IPS-15b (cell line): ENCODE measurements around the gene DNAJB2.
A peak's percentile ranks its signal among the peaks of the same experiment; 100 is the strongest.

ENCODE experiments used
- H3K27me3 ChIP-seq: one replicate; pipeline ENCODE4 v1.6.1; 2013; ENCODE audit warnings: low read length; ENCODE audit not compliant: control insufficient read depth, insufficient read depth
- H3K36me3 ChIP-seq: one replicate; pipeline ENCODE4 v1.6.1; 2013; ENCODE audit warnings: low read length; ENCODE audit not compliant: control insufficient read depth, insufficient read depth
- H3K4me1 ChIP-seq: one replicate; pipeline ENCODE4 v1.6.1; 2013; ENCODE audit warnings: mild to moderate bottlenecking, low read length; ENCODE audit not compliant: control insufficient read depth, insufficient read depth
- H3K4me3 ChIP-seq: one replicate; pipeline ENCODE4 v1.5.1; 2013; ENCODE audit warnings: low read depth, low read length
- H3K9ac ChIP-seq: one replicate; pipeline ENCODE4 v1.6.1; 2013; ENCODE audit warnings: low read depth, mild to moderate bottlenecking, low read length
- H3K9me3 ChIP-seq: one replicate; pipeline ENCODE4 v1.6.1; 2013; ENCODE audit warnings: mild to moderate bottlenecking, low read length; ENCODE audit not compliant: control insufficient read depth, insufficient read depth

DNAJB2 gene

DNA sequence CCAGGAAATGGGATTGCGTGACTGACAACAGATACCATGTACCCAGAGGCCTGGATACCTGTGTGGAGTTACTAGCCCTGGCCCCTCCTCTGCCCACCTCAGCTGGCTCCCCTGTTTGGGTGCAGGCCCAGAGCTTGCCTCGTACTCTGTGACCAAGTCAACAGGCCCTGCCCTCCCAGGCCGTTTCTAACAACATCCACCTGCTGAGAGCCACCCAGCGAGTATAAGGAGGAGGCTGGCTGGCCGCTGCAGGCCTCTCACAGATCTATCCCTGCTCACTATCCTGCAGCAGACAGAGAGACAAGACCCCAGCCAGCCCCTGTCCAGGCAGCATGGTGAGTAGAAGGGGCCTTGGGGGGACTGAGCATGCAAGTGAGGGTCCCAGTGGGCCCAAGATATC lies 12.9 kb upstream of the DNAJB2 start:
- Histone ChIP-seq H3K4me3 (no peak overlapping the region), H3K9ac (no peak overlapping the region), H3K9me3 (no peaks in the 10 kb centered on the region), H3K4me1 (no peaks in the 10 kb centered on the region), H3K36me3 (no peaks in the 10 kb centered on the region), H3K27me3 (peaks cover 31% of the 10 kb centered on the region)

DNA sequence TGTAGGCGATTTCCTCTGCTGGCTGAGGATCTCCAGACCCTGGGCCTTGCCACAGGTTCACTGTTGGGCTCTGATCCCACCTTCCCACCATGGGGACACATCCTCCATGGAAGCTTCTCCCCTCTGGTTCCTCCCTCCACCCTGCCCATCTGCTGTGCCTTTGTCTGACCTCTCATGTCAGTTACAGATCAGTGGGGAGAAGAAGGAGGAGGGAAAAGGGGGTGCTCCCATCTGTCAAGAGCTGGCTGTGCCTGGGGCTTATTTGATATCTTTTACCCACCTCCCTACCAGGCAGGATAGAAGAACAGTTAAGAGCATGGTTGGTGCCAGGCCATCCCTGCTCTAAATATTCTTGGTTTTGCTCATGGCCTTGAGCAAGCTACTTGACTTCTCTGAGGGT lies 12.3 kb upstream of the DNAJB2 start:
- Histone ChIP-seq H3K4me1 (no peaks in the 10 kb centered on the region), H3K4me3 (no peak overlapping the region), H3K9me3 (no peaks in the 10 kb centered on the region), H3K27me3 (peaks cover 27% of the 10 kb centered on the region), H3K36me3 (no peaks in the 10 kb centered on the region), H3K9ac (no peak overlapping the region)

DNA sequence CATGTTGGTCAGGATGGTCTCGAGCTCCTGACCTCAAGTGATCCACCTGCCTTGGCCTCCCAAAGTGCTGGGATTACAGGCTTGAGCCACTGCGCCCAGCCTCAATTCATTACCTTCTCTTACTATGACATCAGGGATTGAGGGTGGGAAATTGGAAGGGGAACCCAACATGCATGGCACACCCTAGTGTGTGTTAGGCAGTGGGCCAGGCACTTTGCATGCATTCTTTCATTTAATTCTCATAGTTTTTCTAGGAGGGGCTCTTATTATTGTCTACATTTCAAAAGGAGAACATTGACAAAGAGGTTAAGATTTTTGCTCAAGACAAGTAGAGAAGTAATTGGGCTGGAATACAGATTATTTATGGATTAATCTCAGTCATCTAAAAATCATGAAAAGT lies 10.9 kb upstream of the DNAJB2 start:
- Histone ChIP-seq H3K9ac (no peak overlapping the region), H3K9me3 (no peaks in the 10 kb centered on the region)

DNA sequence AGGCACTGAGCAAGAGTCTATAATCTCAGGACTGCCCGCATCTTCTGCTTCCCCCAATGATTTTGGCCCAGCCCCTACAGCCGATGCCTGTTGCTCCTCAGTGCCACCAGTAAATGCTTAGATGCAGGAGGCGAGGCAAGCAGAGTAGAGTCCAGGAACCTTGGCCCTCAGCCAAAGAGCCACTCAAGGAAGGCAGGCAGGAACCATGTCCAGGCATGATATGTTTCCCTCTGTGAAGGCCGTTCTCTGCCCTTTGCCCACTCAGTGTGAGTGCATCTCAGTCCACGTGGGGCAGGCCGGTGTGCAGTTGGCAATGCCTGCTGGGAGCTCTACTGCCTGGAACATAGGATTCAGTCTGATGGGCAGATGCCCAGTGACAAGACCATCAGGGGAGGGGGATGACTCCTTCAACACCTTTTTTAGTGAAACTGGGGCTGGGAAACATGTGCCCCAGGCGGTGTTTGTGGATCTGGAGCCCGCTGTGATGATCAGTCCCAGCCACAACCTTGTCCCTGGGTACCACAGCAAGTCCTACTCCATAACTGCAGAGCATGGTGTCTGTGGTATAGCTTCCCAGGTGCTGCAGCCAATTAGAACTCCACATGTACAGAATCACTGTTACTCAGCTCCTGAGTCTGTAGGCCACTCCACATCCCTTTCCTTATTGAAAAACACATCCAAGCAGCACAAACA lies 9.7 kb upstream of the DNAJB2 start:
- Histone ChIP-seq H3K4me3 (no peak overlapping the region), H3K4me1 (peaks cover 3% of the 10 kb centered on the region), H3K36me3 (no peaks in the 10 kb centered on the region), H3K27me3 (peaks cover 18% of the 10 kb centered on the region), H3K9ac (no peak overlapping the region), H3K9me3 (no peaks in the 10 kb centered on the region)

More for the DNA sequence above, 10.9 kb upstream of the DNAJB2 start:
- H3K27me3 ChIP-seq, result peaks cover 25% of the 10 kb centered on the region
- H3K36me3 ChIP-seq, result no peaks in the 10 kb centered on the region
- H3K4me1 ChIP-seq, result no peaks in the 10 kb centered on the region
- H3K4me3 ChIP-seq, result no peak overlapping the region

DNA sequence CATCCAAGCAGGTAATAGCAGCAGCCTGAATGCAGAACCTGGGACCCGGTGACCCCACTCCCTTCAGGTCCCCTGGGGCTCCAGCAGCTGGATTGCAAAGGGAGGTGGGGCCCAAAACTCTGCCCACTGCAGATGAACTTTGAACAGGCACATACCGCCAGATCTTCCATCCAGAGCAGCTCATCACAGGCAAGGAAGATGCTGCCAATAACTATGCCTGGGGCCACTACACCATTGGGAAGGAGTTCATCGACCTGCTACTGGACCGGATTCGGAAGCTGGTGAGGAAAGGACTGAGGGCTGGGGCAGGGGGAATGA lies 9.2 kb upstream of the DNAJB2 start:
- Histone ChIP-seq H3K27me3 (peaks cover 13% of the 10 kb centered on the region), H3K4me3 (no peak overlapping the region), H3K9me3 (no peaks in the 10 kb centered on the region), H3K4me1 (peaks cover 7% of the 10 kb centered on the region), H3K9ac (no peak overlapping the region), H3K36me3 (no peaks in the 10 kb centered on the region)

DNA sequence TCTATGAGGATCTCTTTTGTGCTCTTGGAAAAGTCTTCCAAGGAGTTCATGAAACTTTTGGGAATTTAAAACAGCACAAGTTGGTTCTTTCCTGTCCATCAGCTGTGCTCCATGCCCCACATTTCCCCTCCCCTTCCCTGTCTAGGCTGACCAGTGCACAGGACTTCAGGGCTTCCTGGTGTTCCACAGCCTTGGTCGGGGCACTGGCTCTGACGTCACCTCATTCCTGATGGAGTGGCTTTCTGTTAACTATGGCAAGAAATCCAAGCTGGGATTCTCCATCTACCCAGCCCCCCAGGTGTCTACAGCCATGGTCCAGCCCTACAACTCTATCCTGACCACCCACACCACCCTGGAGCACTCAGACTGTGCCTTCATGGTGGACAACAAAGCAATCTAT lies 8.1 kb upstream of the DNAJB2 start:
- H3K27me3 ChIP-seq, result peaks cover 9% of the 10 kb centered on the region
- H3K4me3 ChIP-seq, result no peak overlapping the region
- peaks cover 7% of the 10 kb centered on the region for H3K4me1 ChIP-seq
- H3K36me3 ChIP-seq, result no peaks in the 10 kb centered on the region
- H3K9ac ChIP-seq, result no peak overlapping the region
- H3K9me3 ChIP-seq, result no peaks in the 10 kb centered on the region

DNA sequence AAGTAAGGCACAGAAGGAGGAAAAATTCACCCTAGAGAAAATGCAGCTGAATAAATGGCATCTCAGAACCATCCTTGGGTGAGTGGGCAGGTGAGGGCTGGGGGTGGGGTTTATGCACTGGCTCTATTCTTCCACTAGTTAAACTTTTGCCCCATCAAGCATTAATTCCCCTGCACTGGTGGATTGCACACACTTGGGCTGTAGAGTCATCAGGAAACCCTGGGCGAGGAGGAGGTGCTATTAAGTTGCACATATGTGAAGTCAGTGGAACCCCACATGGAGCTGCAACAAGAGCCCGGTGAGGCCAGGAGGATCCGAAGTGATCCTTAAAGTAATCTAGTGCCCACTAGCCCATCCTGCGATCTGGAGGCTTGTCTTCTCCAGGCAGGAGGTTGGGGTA lies 6.8 kb upstream of the DNAJB2 start:
- Histone ChIP-seq H3K9ac (no peak overlapping the region), H3K27me3 (peaks cover 3% of the 10 kb centered on the region), H3K4me3 (no peak overlapping the region), H3K4me1 (peaks cover 8% of the 10 kb centered on the region), H3K36me3 (no peaks in the 10 kb centered on the region), H3K9me3 (no peaks in the 10 kb centered on the region)

DNA sequence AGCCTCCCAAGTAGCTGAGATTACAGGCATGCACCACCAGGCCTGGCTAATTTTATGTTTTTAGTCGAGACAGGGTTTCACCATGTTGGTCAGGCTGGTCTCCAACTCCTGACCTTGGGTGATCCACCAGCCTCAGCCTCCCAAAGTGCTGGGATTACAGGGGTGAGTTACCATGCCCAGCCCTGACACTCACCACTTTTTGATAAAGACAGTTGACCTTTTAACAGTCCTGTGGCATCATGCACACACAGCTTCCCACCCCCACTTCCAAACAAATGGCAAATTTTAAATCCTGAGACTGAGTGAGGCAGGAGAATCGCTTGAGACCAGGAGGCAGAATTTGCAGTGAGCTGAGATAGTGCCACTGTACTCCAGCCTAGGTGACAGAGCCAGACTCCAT lies 6.2 kb upstream of the DNAJB2 start:
- no peak overlapping the region for H3K9ac ChIP-seq
- H3K36me3 ChIP-seq, result no peaks in the 10 kb centered on the region
- peaks cover 10% of the 10 kb centered on the region for H3K4me1 ChIP-seq
- no peaks in the 10 kb centered on the region for H3K9me3 ChIP-seq
- H3K4me3 ChIP-seq, result no peak overlapping the region
- peaks cover 3% of the 10 kb centered on the region for H3K27me3 ChIP-seq

DNA sequence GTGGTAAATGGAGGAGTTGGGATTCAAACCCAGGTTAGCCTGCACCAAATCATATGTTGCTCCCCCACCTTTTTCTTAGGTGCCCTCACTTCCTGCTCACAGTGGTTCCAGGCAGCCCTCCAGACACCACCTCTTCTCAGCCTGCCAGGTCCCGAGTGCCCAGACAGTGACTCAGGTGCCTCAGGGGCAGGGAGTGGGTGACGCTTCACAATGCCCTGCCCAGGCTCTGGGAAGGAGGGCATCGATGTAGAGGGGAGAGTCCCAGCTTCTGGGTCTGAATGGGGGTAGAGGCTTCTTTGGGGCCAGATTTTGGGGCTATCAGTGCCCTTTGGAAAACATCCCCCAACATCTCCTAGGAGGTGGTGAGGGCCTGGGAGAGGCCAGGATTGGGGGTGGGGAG lies 5.2 kb upstream of the DNAJB2 start:
- Histone ChIP-seq H3K4me1 (peaks cover 17% of the 10 kb centered on the region), H3K9me3 (no peaks in the 10 kb centered on the region), H3K27me3 (peaks cover 7% of the 10 kb centered on the region), H3K36me3 (no peaks in the 10 kb centered on the region), H3K4me3 (no peak overlapping the region), H3K9ac (no peak overlapping the region)

DNA sequence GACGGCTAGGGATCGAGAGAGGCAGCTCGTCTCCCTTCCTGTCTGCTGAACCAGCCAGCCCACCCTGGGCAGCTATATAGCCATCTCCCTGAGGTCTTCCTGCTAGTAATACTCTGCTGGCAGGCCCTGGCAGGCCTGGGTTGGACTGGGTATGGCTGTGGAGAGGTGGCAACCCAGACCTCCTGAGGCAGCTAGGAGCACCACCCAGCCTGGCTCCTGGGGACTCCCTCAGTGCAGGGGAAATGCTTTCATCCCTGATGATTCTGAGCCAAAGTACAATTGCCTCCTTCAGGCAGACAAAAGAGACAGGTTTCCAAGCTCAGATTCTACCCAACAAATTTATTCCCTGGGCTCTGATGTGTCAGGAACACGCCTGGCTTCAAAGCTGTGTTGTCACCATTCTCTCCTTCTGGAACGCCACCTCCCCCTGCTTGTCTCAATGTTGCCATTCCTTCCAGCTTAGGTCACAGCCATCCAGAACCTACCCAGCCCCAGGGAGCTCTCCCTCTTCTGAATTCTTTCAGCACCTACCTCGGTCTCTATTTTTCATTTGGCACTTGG lies 4.7 kb upstream of the DNAJB2 start:
- Histone ChIP-seq H3K4me3 (no peak overlapping the region), H3K27me3 (peaks cover 4% of the 10 kb centered on the region), H3K36me3 (no peaks in the 10 kb centered on the region), H3K4me1 (peaks cover 17% of the 10 kb centered on the region), H3K9me3 (no peaks in the 10 kb centered on the region), H3K9ac (no peak overlapping the region)

DNA sequence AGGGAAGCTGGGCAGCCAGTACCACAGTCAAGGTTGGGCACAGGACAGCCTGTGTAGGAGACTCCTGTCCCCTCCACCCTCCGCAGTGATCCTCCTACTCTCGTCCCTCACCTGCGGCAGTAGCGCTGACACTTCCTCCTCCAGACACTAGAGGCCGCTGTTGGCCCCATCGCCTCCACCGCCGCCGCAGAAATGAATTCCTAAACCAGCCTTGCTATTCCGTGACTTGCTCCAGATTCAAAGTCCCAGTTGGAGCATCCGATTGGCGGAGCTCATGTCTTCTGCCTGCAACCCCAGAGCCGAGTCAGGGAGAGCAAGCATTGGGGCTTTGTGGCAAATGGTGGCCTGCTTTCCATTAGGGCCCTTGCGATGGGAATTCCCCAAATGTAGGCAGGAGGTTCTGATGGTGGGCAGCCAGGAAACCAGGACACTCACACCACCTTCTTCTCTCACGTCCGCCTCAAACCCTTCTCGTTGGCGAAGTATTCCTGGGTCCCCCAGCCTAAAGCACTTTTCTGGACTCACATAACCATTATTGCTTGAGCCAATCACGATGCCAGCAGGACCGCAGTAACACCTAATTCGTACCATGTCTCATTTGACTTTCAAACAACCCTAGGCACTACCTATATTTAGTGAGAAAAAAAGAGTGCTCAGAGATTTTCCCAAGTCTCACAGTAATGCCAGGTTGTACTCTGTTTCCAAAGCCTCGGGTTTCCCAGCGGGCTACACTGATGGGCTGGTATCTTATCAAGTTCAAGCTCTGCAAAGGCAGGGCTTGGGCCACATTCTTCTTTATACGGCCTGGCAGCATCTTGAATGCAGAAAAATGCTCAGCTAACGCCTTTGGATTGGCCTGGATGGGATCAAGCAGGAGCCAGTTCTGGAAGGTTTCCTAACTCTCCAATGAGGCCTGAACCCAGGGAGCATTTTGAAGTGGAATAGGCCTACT lies 1.2 kb upstream of the DNAJB2 start:
- H3K4me3 ChIP-seq, result peak overlapping the region; percentile 47
- H3K4me1 ChIP-seq, result peaks cover 17% of the 10 kb centered on the region
- H3K36me3 ChIP-seq, result no peaks in the 10 kb centered on the region
- H3K9me3 ChIP-seq, result no peaks in the 10 kb centered on the region
- no peak overlapping the region for H3K9ac ChIP-seq
- H3K27me3 ChIP-seq, result peaks cover 4% of the 10 kb centered on the region
